HG03064 (cell line): ENCODE data around the gene RAPGEF4.
"Not testable (repeated sequence)": the region's sequence is repeated elsewhere in the genome, so short reads cannot be mapped to it uniquely, and the experiment has no call there.

Source experiments
- ATAC-seq: cut with Tn5 transposase; IDR thresholded peaks from one replicate; pipeline ENCODE4 v1.9.1; 2021; ENCODE audit warnings: low read depth; ENCODE audit not compliant: unreplicated experiment

The RAPGEF4 gene

DNA sequence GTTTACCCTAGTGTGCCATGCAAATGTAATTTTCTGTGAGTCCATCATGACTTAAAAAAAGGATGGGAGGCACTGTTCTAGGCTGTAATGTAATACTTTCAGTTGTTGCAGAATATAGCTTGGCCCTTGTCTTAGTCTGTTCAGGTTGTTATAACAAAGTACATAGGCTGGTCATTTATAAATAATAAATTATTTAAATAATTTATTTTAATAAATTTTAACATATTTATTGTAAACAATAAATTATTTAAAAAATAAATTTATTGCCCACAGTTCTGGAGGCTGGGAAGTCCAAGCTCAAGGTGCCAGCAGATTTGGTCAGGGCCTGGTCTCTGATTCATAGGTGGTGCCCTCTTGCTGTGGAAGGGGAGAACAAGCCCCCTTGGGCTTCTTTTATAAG lies 35.2 kb downstream of the RAPGEF4 start:
- no peak for ATAC-seq

DNA sequence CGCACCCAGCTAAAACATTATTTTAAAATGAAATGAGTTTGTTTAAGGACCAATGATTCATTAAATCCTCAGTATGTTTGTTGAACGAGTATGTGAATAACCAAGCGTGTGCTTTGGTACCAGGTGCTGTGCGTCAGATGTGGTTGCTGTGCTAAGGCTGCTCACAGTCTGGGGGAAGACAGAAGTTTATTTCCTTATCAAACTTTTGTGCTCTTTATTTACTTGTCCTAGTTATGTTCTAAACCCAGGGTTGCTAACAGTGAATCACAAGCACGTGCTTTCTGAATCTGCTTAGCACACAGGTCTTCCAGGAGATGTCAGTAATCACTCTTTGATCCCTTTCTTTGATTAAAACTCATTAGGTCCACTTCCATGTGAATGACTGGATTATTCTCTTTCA lies 37.0 kb downstream of the RAPGEF4 start:
- no peak for ATAC-seq

DNA sequence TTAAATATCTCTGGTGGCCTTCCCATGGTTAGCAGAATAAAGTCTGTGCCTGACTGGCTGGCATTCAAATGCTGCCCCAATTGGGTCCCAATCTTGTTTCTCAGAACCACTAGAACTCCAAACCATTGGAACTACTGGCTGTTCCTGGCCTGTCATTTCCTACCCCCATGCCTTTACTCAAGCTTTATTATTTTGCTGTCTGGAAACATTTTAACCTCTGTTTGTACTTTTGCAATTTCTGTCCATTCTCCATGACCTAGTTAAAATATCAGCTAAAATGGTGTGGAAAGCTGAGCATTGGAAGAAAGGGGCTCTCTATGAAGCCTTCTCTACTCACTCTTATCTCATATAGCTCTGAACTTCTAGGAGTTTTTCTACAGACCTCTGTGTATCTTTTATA lies 38.7 kb downstream of the RAPGEF4 start:
- no peak for ATAC-seq

DNA sequence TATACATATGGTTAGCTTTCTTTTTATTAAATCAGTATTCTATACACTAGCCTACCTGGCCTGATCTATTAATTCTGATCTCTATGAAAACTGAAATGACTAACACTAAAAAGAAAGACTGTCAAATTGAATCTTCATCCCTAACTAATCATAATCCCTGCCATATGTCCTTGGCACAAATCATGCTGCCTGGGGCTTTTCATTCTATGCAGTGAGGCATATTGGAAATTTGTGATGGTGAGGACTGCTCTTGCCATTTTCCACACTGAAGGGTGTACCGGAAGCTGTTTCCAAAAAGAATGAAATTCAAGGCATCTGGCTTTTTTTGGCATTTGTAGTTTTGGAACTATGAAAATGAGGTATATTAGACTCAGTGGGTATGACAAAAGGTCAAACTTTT lies 39.7 kb downstream of the RAPGEF4 start:
- no peak for ATAC-seq

DNA sequence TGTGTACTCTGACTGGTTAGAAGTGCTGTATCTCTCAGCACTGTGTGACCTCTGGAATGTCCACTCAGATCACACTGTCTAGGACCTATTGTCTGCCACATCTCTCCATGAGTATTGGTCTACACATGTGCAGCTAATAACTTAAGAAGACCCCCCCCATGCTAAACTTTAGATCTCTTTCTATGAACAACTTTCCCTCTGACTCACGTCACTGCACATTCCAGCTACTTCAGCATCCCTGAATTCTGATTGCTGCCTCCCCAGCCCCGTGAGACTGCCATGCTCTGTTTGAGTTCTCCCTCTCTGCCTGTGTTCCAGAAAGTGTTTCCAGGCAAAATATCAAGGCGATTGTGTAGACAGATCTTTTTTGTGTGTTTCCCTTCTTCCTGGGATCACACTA lies 41.8 kb downstream of the RAPGEF4 start:
- no peak for ATAC-seq

DNA sequence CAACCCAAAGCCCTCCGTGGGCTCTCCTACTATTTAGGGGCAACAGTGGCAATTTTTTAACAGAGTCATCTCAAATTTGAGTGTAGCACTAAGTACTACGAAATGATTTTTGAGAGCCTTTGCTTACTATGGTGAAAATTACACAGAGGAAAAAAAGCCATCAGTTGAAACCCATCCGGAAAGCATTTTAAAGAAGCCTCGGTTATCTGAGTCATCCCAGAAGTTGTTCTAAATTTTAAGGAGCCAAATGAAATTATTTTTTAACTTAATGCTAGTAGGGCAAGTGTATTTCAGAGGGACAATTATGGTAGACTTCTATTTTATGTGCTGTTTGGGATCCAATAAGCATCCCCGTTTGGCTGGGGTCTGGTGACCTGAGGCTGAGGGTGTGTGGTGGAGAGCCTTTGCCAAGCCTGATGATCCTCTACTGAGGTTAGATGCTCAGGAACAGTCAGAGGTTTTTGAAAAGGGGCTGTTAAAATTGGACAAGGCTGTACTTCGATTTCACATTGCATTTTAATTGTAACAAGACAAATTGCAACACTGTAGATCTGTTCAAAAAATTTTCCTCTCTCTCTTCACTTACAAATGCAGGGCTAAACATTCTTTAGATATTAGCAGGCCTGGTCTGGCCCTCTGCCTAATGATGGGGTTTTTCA lies 47.0 kb downstream of the RAPGEF4 start:
- no peak for ATAC-seq

DNA sequence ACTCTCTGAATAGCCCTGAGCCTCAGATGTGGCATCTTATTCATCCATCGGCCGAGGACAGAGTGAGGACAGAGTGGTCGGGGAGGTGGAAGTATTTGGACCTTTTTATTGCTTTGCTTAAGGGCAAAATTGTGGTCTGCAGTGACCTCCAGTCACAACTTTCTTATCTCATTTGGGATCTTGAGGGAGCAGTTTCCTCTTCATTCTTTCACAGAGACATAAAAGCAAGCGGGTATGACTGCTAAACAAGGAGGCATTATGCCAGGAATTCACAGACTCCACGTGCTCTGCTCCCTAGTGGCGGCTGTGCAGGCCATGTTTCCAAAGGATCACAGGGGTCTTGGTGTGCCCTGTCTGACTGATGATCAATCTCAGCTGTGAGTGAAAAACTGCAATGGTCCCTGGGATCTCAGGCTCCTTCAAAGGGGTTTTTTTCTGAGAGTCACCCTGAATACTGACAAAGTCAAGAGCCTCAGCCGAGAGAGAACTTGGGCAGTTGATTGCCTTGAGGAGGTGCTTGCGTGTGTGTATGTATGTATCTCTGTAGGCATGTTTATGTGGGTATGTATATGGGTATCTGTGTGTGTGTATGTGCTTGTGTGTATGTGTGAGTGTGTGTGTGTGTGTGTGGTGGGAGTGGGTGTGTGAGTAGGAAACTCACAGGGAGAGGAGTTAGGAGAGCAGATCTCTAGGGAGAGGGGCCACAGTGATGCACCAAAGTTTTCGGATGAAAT lies 47.7 kb downstream of the RAPGEF4 start:
- ATAC-seq: no peak

DNA sequence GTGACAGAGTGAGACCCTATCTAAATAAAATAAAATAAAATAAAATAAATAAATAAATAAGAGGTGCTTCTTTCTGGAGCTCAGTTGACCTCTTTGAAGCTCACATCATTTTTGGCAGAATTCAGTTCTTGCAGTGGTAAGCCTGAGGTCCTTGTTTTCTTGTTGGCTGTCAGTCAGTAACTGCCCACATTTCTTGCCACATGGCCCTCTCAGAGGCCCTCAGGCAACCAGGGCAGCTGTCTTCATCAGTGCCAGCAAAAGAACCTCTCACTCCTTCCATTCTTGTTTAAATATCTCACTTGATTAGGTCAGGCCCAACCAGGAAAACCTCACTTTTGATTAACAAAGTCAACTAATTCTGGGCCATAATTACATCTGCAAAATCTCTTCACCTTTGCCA lies 53.2 kb downstream of the RAPGEF4 start:
- ATAC-seq: no peak

DNA sequence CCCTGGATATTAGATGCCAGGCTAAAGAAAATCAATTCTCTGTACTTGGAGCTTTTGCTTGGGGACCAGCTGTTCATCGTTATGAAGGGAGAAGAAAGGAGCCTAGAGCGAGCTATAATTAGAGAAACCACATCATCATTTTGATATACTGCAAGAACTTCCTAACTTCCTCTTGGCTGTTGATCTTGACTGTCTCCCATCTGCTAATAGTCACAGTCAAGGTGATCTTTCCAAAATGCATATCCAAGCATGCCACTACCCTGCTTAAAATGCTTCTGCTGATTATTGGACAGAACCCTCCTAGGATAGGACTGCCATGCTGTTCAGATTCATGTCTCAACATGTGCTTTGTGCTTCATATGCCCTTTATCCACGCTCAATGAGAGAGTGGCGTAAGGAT lies 54.8 kb downstream of the RAPGEF4 start:
- ATAC-seq: no peak

DNA sequence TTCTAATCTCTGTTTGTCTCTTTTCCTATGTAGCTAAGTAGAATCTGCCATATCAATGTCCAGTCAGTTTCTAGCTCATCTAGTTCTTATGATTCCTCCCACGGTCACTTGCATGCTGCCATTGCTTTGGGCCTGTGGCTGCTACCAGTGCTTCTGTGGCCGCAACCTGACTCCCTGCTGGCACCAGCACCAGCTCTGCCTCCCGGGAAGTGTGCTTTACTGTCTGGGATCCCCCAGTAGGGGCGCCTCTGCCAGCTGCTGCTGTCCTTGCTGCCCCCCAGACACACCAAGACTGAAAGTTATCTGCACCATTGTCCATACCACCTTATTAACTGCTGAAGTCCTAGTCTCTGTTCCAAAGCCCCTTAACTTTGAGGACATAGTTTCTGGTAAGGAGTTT lies 56.3 kb downstream of the RAPGEF4 start:
- no peak for ATAC-seq

DNA sequence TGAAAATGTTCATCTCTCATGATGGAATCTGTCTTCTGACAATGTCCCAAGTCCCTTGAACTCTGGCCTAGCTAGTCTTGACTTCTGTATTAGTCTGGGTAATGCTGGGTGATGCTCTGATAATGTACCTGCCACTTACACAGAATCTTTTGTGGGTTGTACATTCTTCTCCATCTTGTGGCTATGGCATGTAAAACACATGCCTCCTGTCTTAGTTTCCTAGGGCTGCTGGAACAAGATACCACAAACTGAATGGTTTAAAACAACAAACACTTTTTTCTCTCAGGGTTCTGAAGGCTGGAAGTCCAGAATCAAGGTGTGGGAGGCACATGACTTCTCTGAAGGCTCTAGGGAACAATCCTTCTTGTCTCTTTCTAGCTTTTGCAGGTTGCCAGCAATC lies 57.1 kb downstream of the RAPGEF4 start:
- ATAC-seq: no peak

DNA sequence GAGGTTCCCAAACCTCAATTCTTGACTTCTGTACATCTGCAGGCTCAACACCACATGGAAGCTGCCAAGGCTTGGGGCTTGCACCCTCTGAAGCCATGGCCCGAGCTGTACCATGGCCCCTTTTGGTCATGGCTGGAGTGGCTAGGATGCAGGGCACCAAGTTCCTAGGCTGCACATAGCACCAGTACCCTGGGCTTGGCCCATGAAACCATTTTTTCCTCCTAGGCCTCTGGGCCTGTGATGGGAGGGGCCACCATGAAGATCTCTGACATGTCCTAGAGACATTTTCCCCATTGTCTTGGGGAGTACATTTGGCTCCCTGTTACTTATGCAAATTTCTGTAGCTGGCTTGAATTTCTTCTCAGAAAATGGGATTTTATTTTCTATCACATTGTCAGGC lies 67.7 kb downstream of the RAPGEF4 start:
- not testable (repeated sequence) for ATAC-seq

DNA sequence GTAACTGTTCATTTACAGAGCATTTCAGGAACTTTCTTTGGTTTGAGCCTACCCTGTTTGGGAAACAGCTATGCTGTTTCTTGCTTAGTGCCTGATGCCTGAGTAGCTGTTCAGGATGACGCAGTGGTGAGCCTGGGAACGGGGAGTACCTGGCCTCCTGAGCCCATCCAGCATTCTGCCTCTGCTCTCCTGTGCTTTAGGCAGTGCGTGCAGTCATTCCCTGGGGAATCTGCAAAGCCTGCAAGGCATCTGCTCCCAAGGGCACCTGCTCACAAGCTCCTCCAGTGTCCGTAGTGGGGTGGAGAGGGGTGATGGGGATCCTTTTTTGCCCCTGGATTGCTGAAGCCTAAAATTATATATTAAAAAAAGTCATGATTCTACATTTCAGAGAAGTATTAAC lies 68.8 kb downstream of the RAPGEF4 start:
- ATAC-seq: no peak

DNA sequence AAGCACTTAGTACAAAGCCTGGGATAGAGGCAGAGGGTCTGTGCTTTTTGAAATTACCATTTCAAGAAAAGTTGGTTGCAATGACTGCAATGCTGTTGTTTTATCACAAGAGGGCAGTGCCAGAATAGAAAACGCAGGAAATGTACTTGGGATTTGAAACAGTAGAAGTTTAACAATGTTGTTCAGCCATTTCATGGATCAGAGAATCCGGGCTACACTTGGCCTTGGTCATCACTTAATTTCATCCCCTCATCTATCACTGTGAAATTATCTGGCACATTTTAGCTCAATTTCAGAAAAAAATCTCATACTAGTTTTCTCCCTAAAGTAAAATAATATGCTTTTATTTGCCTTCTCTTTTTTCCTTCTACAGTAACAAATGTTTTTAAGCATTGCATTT lies 70.8 kb downstream of the RAPGEF4 start:
- no peak for ATAC-seq

DNA sequence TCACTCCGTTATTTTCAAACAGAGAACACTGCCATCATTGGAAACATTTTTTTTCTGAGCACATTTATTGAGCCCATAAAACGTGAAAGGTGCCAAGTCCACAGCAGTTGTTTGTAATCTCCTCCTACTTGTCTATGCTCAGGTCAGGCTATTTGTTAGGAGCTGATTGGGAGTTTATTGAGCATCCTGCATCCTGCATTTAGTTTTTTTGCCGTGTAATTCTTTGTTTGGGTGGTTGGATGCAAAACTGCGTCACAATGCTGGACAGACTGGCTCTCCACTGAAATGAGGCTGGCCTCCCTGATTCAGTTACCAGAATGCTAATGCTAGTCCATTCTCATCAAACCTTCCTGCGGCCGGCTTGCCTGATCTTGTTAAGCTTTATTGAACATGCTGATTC lies 71.4 kb downstream of the RAPGEF4 start:
- no peak for ATAC-seq

DNA sequence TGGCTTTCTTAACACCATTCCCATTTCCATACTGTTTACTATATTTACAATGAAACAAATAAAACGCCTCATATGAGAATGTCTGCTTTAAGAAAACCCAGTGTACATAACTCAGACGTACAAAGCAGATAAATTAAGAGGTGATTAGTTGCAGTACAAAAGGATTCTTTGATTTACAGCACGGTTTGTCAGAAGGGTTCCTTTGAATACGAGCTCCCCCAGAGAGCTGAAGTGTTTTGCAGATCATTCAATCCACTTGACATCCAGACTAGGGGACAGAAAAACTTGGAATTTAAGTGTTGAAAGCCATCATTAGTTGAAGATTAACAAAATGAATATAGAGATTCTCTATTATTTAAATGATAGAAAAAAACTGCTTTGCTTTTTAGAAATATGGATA lies 72.5 kb downstream of the RAPGEF4 start:
- no peak for ATAC-seq

DNA sequence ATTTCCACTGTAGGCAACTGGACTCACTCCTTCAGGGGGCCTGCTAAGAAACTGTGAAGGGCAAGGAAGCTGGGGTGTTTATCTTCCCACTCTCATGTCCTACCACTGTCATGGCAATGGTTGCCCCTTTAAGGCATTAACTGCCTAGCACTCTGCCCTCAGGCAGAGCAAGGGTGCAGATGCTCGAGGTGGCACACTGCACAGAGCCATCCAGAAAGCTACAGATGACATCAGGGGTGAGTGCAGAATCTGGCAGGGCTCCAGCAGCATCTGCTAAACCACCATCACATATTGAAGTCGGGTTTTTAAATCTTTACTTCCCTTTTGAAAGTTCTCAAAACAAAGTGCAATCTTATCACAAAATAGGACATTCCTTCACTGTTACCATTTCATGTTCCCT lies 75.4 kb downstream of the RAPGEF4 start:
- no peak for ATAC-seq

DNA sequence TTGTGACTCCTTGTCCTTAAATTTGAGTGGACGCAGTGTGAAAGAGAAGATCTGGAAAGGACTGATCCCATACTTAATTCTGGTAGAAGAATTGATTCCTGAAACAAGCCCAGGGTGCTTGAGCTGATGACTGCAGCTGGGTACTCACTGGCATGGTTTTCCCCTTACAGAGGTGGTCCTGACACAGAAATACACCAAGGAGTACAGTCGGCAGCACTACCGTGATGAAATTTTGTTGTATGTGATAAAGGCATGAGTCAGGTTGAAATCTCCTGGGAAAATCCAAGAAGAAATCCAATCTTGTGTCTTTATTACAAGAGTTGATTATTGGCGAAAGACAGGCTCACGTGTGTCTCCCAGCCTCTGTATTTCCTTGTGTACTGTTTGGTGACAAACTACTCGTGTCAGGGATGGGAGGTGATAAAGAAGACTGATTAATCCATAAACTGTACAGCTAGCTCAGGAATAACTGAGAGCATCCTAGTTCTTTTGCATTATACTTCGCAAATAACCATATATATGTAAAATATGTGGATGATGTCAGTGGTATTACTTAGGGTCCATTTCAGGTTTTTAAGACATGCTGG lies 76.6 kb downstream of the RAPGEF4 start:
- no peak for ATAC-seq

DNA sequence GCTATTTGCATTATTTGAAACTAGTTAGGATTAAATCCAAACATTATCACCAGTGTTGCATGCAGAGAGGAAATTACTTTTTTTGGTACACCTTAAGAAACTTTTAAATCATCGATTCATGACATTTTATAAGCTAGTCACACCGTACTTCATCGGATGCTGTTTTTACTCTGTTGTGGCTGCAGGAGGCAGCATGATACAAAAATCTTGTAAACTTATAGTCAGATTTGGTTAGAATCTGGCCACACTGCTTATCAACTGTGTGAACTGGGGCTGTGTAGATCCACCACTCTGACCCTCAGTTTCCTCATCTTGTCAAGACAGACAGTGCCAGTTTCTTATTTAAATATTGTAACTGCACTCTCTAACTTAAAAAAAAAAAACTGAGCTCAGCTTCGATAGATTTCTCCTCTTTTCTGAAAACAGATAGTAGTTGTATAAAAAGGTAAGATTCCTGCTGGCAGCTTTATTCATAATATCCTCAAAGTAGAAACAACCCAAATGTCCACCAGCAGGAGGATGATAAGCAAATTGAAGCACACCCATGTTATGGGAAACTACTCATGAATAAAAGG lies 77.8 kb downstream of the RAPGEF4 start:
- no peak for ATAC-seq

DNA sequence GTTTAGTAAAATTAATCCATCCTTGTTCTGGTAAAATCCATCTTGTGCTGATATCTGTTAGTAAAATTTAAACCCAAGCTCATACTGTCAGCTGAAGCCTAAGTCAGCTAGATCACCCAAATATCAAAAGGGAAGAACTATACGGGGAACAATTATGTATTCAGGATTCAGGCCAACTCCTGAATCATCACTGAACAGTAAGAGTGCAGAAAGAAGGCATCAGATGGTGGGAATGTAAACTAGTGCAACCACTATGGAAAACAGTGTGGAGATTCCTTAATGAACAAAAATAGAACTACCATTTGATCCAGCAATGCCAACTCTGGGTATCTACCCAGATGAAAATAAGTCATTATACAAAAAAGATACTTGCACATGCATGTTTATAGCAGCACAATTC lies 81.8 kb downstream of the RAPGEF4 start:
- no peak for ATAC-seq

DNA sequence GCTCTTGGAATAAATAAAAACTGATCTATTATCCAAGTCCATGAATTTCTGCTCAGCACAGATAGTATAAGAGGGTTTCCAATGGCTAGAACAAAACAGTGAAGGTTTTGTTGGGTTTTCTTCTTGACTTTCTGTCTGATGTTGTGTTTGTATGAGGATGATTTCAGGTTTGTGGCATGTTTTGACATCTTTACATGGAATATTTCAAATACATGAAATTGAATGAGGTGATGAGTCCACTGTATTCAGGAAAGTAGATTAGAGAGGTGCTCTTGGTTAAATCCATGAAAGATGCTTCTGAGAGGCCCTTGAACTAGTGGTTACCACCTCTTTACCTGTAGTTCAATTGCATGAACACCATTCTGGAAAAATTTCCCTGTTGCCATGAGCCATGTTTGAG lies 84.3 kb downstream of the RAPGEF4 start:
- ATAC-seq: no peak
